ENCODE data around the gene RAB17.
"Not testable (repeated sequence)": the region's sequence is repeated elsewhere in the genome, so short reads cannot be mapped to it uniquely, and the experiment has no call there.

RAB17 gene

GRCh38 chr2:237613679-237614078 is 23.1 kb upstream of the RAB17 start:
- no peaks in the 10 kb centered on the region for H3K9me3 Mint-ChIP-seq
- ATAC-seq (no peak), DNase-seq (ENCODE audit: low spot score in 2 of 2) (no peak)
- no peaks in the 10 kb centered on the region for H3K4me1 Mint-ChIP-seq
- no peaks in the 10 kb centered on the region for H3K36me3 Mint-ChIP-seq
- no peak overlapping the region for H3K4me3 Mint-ChIP-seq
- H3K27ac Mint-ChIP-seq: no peak overlapping the region

- H3K4me1 Mint-ChIP-seq: no peaks in the 10 kb centered on the region
- no peaks in the 10 kb centered on the region for H3K36me3 Mint-ChIP-seq
- H3K27ac Mint-ChIP-seq: no peak overlapping the region
- no peak overlapping the region for H3K4me3 Mint-ChIP-seq
- ATAC-seq (no peak), DNase-seq (ENCODE audit: low spot score in 2 of 2) (no peak)
- no peaks in the 10 kb centered on the region for H3K9me3 Mint-ChIP-seq
These were observed 22.2 kb upstream of the RAB17 start for GRCh38 chr2:237612527-237613357.

GRCh38 chr2:237606522-237606921 is 16.0 kb upstream of the RAB17 start:
- not testable (repeated sequence) for H3K4me3 Mint-ChIP-seq; H3K36me3 Mint-ChIP-seq; H3K9me3 Mint-ChIP-seq; DNase-seq (ENCODE audit: low spot score in 2 of 2); H3K27ac Mint-ChIP-seq; ATAC-seq
- peaks cover 17% of the 10 kb centered on the region for H3K4me1 Mint-ChIP-seq

- ATAC-seq (no peak), DNase-seq (ENCODE audit: low spot score in 2 of 2) (no peak)
- Mint-ChIP-seq H3K4me1 (peaks cover 17% of the 10 kb centered on the region), H3K9me3 (no peaks in the 10 kb centered on the region), H3K4me3 (no peak overlapping the region), H3K36me3 (no peaks in the 10 kb centered on the region), H3K27ac (peak overlapping the region; percentile 90)
These were observed 14.4 kb upstream of the RAB17 start for GRCh38 chr2:237604960-237605359.

- peak overlapping the region; percentile 44 for H3K4me3 Mint-ChIP-seq
- no peaks in the 10 kb centered on the region for H3K9me3 Mint-ChIP-seq
- DNase-seq (ENCODE audit: low spot score in 2 of 2) (no peak), ATAC-seq (no peak)
- peaks cover 17% of the 10 kb centered on the region for H3K4me1 Mint-ChIP-seq
- H3K36me3 Mint-ChIP-seq: no peaks in the 10 kb centered on the region
- H3K27ac Mint-ChIP-seq: peak overlapping the region; percentile 90
These were observed 13.9 kb upstream of the RAB17 start for GRCh38 chr2:237604391-237604790.

GRCh38 chr2:237603718-237604362 is 13.3 kb upstream of the RAB17 start:
- DNase-seq (ENCODE audit: low spot score in 2 of 2) (peak in 1 of 2 donors; percentile 58), ATAC-seq (peak; percentile 94)
- H3K4me1 Mint-ChIP-seq: peaks cover 18% of the 10 kb centered on the region
- peak overlapping the region; percentile 44 for H3K4me3 Mint-ChIP-seq
- H3K36me3 Mint-ChIP-seq: no peaks in the 10 kb centered on the region
- H3K27ac Mint-ChIP-seq: peak overlapping the region; percentile 90
- H3K9me3 Mint-ChIP-seq: no peaks in the 10 kb centered on the region

- H3K4me1 Mint-ChIP-seq: peaks cover 24% of the 10 kb centered on the region
- ATAC-seq (no peak), DNase-seq (ENCODE audit: low spot score in 2 of 2) (no peak)
- no peaks in the 10 kb centered on the region for H3K36me3 Mint-ChIP-seq
- no peaks in the 10 kb centered on the region for H3K9me3 Mint-ChIP-seq
- peak overlapping the region; percentile 44 for H3K4me3 Mint-ChIP-seq
- peak overlapping the region; percentile 90 for H3K27ac Mint-ChIP-seq
These were observed 12.6 kb upstream of the RAB17 start for GRCh38 chr2:237603049-237603717.

GRCh38 chr2:237602409-237602808 is 11.9 kb upstream of the RAB17 start:
- Mint-ChIP-seq H3K36me3 (no peaks in the 10 kb centered on the region), H3K4me3 (no peak overlapping the region), H3K27ac (peak overlapping the region; percentile 90), H3K9me3 (no peaks in the 10 kb centered on the region), H3K4me1 (peaks cover 32% of the 10 kb centered on the region)
- DNase-seq (ENCODE audit: low spot score in 2 of 2) (no peak), ATAC-seq (no peak)

- peaks cover 32% of the 10 kb centered on the region for H3K4me1 Mint-ChIP-seq
- no peaks in the 10 kb centered on the region for H3K36me3 Mint-ChIP-seq
- peak overlapping the region; percentile 90 for H3K27ac Mint-ChIP-seq
- no peaks in the 10 kb centered on the region for H3K9me3 Mint-ChIP-seq
- ATAC-seq: no peak
- no peak overlapping the region for H3K4me3 Mint-ChIP-seq
- DNase-seq (ENCODE audit: low spot score in 2 of 2): no peak
These were observed 11.1 kb upstream of the RAB17 start for GRCh38 chr2:237601453-237602116.

- Mint-ChIP-seq H3K9me3 (no peaks in the 10 kb centered on the region), H3K4me1 (peaks cover 32% of the 10 kb centered on the region), H3K36me3 (no peaks in the 10 kb centered on the region), H3K4me3 (no peak overlapping the region), H3K27ac (no peak overlapping the region)
- ATAC-seq: no peak
- DNase-seq (ENCODE audit: low spot score in 2 of 2): no peak
These were observed 9.8 kb upstream of the RAB17 start for GRCh38 chr2:237600205-237600846.

- Mint-ChIP-seq H3K4me1 (peaks cover 32% of the 10 kb centered on the region), H3K36me3 (no peaks in the 10 kb centered on the region), H3K9me3 (no peaks in the 10 kb centered on the region), H3K27ac (no peak overlapping the region), H3K4me3 (no peak overlapping the region)
- ATAC-seq (no peak), DNase-seq (ENCODE audit: low spot score in 2 of 2) (no peak)
These were observed 9.1 kb upstream of the RAB17 start for GRCh38 chr2:237599465-237600110.

GRCh38 chr2:237598468-237599208 is 8.1 kb upstream of the RAB17 start:
- no peaks in the 10 kb centered on the region for H3K9me3 Mint-ChIP-seq
- ATAC-seq: no peak
- DNase-seq (ENCODE audit: low spot score in 2 of 2): no peak
- peaks cover 26% of the 10 kb centered on the region for H3K4me1 Mint-ChIP-seq
- peak overlapping the region; percentile 84 for H3K27ac Mint-ChIP-seq
- no peaks in the 10 kb centered on the region for H3K36me3 Mint-ChIP-seq
- no peak overlapping the region for H3K4me3 Mint-ChIP-seq

GRCh38 chr2:237597196-237598145 is 6.9 kb upstream of the RAB17 start:
- DNase-seq (ENCODE audit: low spot score in 2 of 2): no peak
- Mint-ChIP-seq H3K36me3 (no peaks in the 10 kb centered on the region), H3K9me3 (no peaks in the 10 kb centered on the region), H3K27ac (peak overlapping the region; percentile 84), H3K4me3 (no peak overlapping the region), H3K4me1 (peaks cover 15% of the 10 kb centered on the region)
- ATAC-seq: no peak

Data from stimulated activated effector memory CD8-positive, alpha-beta T cell treated with anti-CD3 and anti-CD28 coated beads, Interleukin-12 subunit alpha, Interleukin-12 subunit beta, amount 100 ng/mL, for 72 hours (primary cell).